ENCODE measurements around the gene CLSTN2.

GRCh38 chr3:140247775-140248174 lies 312.8 kb downstream of the CLSTN2 start:
- TF ChIP-seq CTCF (IDR thresholded peaks at IDR 0.05): no peak
- no peak for TF ChIP-seq POLR2AphosphoS5 (IDR thresholded peaks at IDR 0.05; ENCODE audit: insufficient read depth in 1 of 2, low read depth in 1 of 2)

Data from vagina (tissue), 2 donors.